HL-60 (cell line): ENCODE data around the gene TIMP1.

ENCODE experiments used
- DNase-seq, 2 experiments: peaks; one replicate each; pipeline ENCODE4 v3.0.0-alpha.2; 2010 to 2020; ENCODE audit warnings: low read depth in 1 of 2, low spot score in 1 of 2
- H3K27ac ChIP-seq: fragments of 250-450 bp; sonication (Bioruptor Pico); replicated peaks from 2 replicates; pipeline ENCODE4 v1.5.1; 2020; ENCODE audit warnings: mild to moderate bottlenecking, moderate library complexity
- H3K27me3 ChIP-seq: fragments of 250-450 bp; sonication (Bioruptor Pico); 2 replicates; pipeline ENCODE4 v1.5.1; 2021; ENCODE audit warnings: mild to moderate bottlenecking, moderate library complexity; ENCODE audit not compliant: insufficient read depth, poor library complexity, severe bottlenecking
- H3K4me3 ChIP-seq: replicated peaks from 2 replicates; pipeline ENCODE4 v1.5.1; 2011; ENCODE audit warnings: mild to moderate bottlenecking, control low read depth, low read length; ENCODE audit not compliant: insufficient read depth
- GABPA ChIP-seq: IDR thresholded peaks from 2 replicates; pipeline ENCODE4 v1.6.1; 2012; ENCODE audit warnings: low read depth
- POLR2AphosphoS5 ChIP-seq: IDR thresholded peaks from 2 replicates; pipeline ENCODE4 v1.6.1; 2012; ENCODE audit warnings: low read depth
- SPI1 ChIP-seq: IDR thresholded peaks from 2 replicates; pipeline ENCODE4 v1.6.1; 2012; ENCODE audit warnings: low read depth, mild to moderate bottlenecking, borderline replicate concordance
- TF ChIP-seq, protein P1 (sequence below): IDR thresholded peaks from one replicate; pipeline ENCODE4 v1.5.1; 2011; ENCODE audit warnings: low read length, control low read depth, inconsistent platforms; ENCODE audit not compliant: insufficient read depth
- TF ChIP-seq, protein P2 (sequence below): IDR thresholded peaks from 2 replicates; pipeline ENCODE4 v1.6.1; 2012; ENCODE audit warnings: low read depth; ENCODE audit not compliant: insufficient replicate concordance

TIMP1 gene

GRCh38 chrX:47572773-47573340 lies 9.4 kb upstream of the TIMP1 start:
- TF ChIP-seq POLR2AphosphoS5 (no peak), GABPA (no peak)
- TF ChIP-seq, protein P1, sequence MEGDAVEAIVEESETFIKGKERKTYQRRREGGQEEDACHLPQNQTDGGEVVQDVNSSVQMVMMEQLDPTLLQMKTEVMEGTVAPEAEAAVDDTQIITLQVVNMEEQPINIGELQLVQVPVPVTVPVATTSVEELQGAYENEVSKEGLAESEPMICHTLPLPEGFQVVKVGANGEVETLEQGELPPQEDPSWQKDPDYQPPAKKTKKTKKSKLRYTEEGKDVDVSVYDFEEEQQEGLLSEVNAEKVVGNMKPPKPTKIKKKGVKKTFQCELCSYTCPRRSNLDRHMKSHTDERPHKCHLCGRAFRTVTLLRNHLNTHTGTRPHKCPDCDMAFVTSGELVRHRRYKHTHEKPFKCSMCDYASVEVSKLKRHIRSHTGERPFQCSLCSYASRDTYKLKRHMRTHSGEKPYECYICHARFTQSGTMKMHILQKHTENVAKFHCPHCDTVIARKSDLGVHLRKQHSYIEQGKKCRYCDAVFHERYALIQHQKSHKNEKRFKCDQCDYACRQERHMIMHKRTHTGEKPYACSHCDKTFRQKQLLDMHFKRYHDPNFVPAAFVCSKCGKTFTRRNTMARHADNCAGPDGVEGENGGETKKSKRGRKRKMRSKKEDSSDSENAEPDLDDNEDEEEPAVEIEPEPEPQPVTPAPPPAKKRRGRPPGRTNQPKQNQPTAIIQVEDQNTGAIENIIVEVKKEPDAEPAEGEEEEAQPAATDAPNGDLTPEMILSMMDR: no peak
- no peak overlapping the region for H3K4me3 ChIP-seq
- no peak for DNase-seq
- no peaks in the 10 kb centered on the region for H3K27me3 ChIP-seq
- H3K27ac ChIP-seq: no peak overlapping the region

GRCh38 chrX:47573341-47574075 lies 8.7 kb upstream of the TIMP1 start:
- no peak for TF ChIP-seq POLR2AphosphoS5
- TF ChIP-seq, protein P2, sequence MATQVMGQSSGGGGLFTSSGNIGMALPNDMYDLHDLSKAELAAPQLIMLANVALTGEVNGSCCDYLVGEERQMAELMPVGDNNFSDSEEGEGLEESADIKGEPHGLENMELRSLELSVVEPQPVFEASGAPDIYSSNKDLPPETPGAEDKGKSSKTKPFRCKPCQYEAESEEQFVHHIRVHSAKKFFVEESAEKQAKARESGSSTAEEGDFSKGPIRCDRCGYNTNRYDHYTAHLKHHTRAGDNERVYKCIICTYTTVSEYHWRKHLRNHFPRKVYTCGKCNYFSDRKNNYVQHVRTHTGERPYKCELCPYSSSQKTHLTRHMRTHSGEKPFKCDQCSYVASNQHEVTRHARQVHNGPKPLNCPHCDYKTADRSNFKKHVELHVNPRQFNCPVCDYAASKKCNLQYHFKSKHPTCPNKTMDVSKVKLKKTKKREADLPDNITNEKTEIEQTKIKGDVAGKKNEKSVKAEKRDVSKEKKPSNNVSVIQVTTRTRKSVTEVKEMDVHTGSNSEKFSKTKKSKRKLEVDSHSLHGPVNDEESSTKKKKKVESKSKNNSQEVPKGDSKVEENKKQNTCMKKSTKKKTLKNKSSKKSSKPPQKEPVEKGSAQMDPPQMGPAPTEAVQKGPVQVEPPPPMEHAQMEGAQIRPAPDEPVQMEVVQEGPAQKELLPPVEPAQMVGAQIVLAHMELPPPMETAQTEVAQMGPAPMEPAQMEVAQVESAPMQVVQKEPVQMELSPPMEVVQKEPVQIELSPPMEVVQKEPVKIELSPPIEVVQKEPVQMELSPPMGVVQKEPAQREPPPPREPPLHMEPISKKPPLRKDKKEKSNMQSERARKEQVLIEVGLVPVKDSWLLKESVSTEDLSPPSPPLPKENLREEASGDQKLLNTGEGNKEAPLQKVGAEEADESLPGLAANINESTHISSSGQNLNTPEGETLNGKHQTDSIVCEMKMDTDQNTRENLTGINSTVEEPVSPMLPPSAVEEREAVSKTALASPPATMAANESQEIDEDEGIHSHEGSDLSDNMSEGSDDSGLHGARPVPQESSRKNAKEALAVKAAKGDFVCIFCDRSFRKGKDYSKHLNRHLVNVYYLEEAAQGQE: no peak
- TF ChIP-seq, protein P1: no peak
- TF ChIP-seq GABPA: no peak
- no peak for TF ChIP-seq SPI1
- Histone ChIP-seq H3K27ac (no peak overlapping the region), H3K27me3 (no peaks in the 10 kb centered on the region), H3K4me3 (no peak overlapping the region)
- DNase-seq: no peak

DNA sequence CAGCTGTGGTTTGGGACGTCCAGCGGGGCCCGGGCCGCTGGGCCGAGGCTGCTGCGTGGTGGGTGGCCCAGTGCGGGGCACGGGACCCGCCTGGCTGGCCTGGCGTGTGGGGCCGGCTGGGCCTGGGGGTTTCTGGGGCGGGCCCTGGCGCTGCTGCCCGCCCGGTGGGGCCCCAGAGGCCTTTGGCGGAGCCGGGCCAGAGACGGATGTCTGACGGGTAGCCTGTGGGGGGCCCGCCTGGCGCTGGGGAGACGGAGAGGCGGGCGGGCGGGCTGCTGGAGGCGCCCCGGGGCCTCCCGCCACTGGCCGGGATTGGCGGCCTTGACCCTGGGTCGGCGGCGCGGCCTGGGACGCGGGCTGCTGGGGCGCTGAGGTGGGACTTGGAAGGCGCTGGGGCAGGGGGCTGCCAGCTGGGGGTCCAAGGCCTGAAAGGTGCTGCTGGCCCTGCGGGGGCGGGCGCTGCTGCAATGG lies 8.1 kb upstream of the TIMP1 start:
- no peaks in the 10 kb centered on the region for H3K27me3 ChIP-seq
- TF ChIP-seq POLR2AphosphoS5: no peak
- TF ChIP-seq, protein P2: no peak
- TF ChIP-seq, protein P1: no peak
- no peak for TF ChIP-seq GABPA
- no peak for TF ChIP-seq SPI1
- no peak overlapping the region for H3K4me3 ChIP-seq
- no peak overlapping the region for H3K27ac ChIP-seq
- no peak for DNase-seq
